ENCODE data around the gene NKX2-4.

The NKX2-4 gene

DNA sequence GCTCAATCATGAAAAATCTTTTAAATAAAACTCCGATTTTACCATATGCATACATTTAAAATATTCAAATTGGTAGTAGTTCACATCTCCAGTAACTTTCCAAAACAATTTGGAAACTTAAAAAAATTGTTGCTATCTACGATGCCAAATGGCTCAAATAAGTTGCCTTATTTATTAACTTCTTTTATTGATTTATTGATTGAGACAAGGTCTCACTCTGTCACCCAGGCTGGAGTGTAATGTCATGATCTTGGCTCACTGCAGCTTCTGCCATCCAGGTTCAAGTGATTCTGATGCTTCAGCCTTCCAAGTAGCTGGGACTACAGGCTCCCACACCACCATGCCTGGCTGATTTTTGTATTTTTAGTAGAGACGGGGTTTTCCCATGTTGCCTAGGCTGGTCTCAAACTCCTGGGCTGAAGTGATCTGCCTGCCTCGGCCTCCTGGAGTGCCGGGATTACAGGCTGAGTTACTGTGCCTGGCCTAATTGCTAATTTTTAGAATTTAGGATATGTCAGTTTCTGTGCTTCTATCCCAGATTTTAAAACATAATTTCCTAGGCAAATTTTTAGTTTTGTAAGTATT is 12.9 kb downstream of the NKX2-4 start:
- TF ChIP-seq FOXM1 (IDR thresholded peaks at IDR 0.05; ENCODE audit: borderline replicate concordance) (no peak), L3MBTL2 (conservative IDR thresholded peaks at IDR 0.05) (no peak), CTBP1 (IDR thresholded peaks at IDR 0.05; ENCODE audit: borderline replicate concordance) (no peak), TARDBP (IDR thresholded peaks at IDR 0.05) (no peak), FOXK2 (IDR thresholded peaks at IDR 0.05) (no peak), HDGF (IDR thresholded peaks at IDR 0.05; ENCODE audit: borderline replicate concordance) (no peak), NFRKB (IDR thresholded peaks at IDR 0.05) (no peak), LEF1 (IDR thresholded peaks at IDR 0.05; ENCODE audit: borderline replicate concordance) (no peak), ARNT (IDR thresholded peaks at IDR 0.05) (no peak), SUZ12 (IDR thresholded peaks at IDR 0.05) (no peak), ZNF384 (IDR thresholded peaks at IDR 0.05) (no peak), SP1 (IDR thresholded peaks at IDR 0.05) (no peak), FOXA1 (IDR thresholded peaks at IDR 0.05) (no peak), BHLHE40 (IDR thresholded peaks at IDR 0.05; ENCODE audit: borderline replicate concordance) (no peak), ELF4 (IDR thresholded peaks at IDR 0.05) (no peak)
- TF ChIP-seq, protein P1, sequence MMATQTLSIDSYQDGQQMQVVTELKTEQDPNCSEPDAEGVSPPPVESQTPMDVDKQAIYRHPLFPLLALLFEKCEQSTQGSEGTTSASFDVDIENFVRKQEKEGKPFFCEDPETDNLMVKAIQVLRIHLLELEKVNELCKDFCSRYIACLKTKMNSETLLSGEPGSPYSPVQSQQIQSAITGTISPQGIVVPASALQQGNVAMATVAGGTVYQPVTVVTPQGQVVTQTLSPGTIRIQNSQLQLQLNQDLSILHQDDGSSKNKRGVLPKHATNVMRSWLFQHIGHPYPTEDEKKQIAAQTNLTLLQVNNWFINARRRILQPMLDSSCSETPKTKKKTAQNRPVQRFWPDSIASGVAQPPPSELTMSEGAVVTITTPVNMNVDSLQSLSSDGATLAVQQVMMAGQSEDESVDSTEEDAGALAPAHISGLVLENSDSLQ (IDR thresholded peaks at IDR 0.05): no peak
- no peak for DNase-seq (ENCODE audit: extremely low spot score)
- CTCF ChIA-PET: no interaction called here
- POLR2A ChIA-PET: no interaction called here

DNA sequence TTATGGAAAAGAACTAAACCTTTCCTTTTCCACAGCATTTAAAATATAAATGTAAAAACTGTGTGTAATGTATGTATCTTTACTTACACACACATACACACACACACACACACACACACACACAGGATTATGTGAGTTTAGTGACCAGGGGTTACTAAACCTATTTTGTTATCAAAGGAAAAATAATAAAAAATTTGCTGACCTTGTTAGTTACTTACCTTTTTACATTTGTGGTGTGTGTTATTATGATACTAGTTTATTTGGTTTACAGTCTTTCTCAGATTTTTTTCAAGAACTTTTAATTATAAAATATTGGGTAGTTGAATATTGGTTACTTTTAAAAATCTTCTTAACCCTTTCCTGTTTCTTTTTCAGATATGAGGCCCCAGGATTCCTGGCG is 15.7 kb downstream of the NKX2-4 start:
- DNase-seq (ENCODE audit: extremely low spot score): no peak
- CTCF ChIA-PET: no interaction called here
- POLR2A ChIA-PET: no interaction called here
- no peak for TF ChIP-seq BHLHE40 (IDR thresholded peaks at IDR 0.05; ENCODE audit: borderline replicate concordance)
- no peak for TF ChIP-seq NFRKB (IDR thresholded peaks at IDR 0.05)
- no peak for TF ChIP-seq TARDBP (IDR thresholded peaks at IDR 0.05)
- TF ChIP-seq ELF4 (IDR thresholded peaks at IDR 0.05): no peak
- TF ChIP-seq, protein P1 (IDR thresholded peaks at IDR 0.05): no peak
- no peak for TF ChIP-seq ZNF384 (IDR thresholded peaks at IDR 0.05)
- no peak for TF ChIP-seq HDGF (IDR thresholded peaks at IDR 0.05; ENCODE audit: borderline replicate concordance)
- TF ChIP-seq ARNT (IDR thresholded peaks at IDR 0.05): no peak
- TF ChIP-seq L3MBTL2 (conservative IDR thresholded peaks at IDR 0.05): no peak
- TF ChIP-seq FOXM1 (IDR thresholded peaks at IDR 0.05; ENCODE audit: borderline replicate concordance): no peak

DNA sequence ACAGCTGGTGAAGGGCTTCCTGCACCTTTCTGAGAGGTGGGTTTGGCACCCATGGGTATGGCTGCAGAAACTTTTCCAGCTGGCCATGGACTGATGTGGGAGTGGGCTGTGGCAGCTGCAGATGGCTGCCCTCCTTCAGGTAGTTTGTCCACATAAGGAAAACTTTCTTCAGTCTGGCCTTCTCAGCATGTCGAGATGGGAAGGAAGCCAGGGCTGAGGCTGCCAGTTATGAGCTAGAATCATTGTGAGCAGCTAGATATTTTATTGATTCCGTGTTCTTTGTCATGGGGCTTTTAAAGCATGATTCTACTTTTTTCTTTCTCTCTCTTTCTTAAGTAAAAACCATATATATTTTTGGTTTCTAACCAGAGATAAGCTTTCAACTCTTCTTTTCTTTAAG is 16.6 kb downstream of the NKX2-4 start:
- TF ChIP-seq LEF1 (IDR thresholded peaks at IDR 0.05; ENCODE audit: borderline replicate concordance) (no peak), SUZ12 (IDR thresholded peaks at IDR 0.05) (no peak), NFRKB (IDR thresholded peaks at IDR 0.05) (no peak), CTBP1 (IDR thresholded peaks at IDR 0.05; ENCODE audit: borderline replicate concordance) (no peak), TARDBP (IDR thresholded peaks at IDR 0.05) (no peak), BHLHE40 (IDR thresholded peaks at IDR 0.05; ENCODE audit: borderline replicate concordance) (no peak), ELF4 (IDR thresholded peaks at IDR 0.05) (no peak), SP1 (IDR thresholded peaks at IDR 0.05) (no peak), ZNF384 (IDR thresholded peaks at IDR 0.05) (no peak), FOXM1 (IDR thresholded peaks at IDR 0.05; ENCODE audit: borderline replicate concordance) (no peak)
- ChIA-PET CTCF (no interaction called here), POLR2A (interaction anchor here (1.2 kb wide), 1 partner anchor 141 kb away, joined by 4 read pairs; no protein-coding TSS in a partner anchor)
- DNase-seq (ENCODE audit: extremely low spot score): no peak

DNA sequence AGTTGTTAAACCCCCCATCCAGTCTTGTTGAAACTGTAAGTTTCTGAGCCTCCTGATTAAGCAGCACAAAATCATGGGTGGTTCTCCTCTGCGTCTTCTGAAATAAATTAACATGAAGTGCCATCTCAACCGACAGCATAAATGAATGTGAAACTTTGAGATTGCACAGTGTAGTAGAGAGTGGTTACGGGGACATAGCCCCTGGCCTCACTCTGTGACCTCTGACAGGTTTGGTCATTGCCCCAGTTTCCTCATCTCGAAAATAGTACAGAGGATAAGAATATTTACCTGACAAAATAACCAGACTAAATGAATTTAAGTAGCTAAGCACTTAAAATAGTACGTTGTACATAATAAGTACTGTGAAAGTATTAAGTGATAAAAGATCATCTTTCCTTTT is 19.1 kb downstream of the NKX2-4 start:
- no peak for TF ChIP-seq ARNT (IDR thresholded peaks at IDR 0.05)
- no peak for TF ChIP-seq BHLHE40 (IDR thresholded peaks at IDR 0.05; ENCODE audit: borderline replicate concordance)
- TF ChIP-seq, protein P1 (IDR thresholded peaks at IDR 0.05): no peak
- no peak for TF ChIP-seq CTBP1 (IDR thresholded peaks at IDR 0.05; ENCODE audit: borderline replicate concordance)
- no peak for TF ChIP-seq LEF1 (IDR thresholded peaks at IDR 0.05; ENCODE audit: borderline replicate concordance)
- no peak for TF ChIP-seq SUZ12 (IDR thresholded peaks at IDR 0.05)
- TF ChIP-seq FOXM1 (IDR thresholded peaks at IDR 0.05; ENCODE audit: borderline replicate concordance): no peak
- no peak for TF ChIP-seq L3MBTL2 (conservative IDR thresholded peaks at IDR 0.05)
- TF ChIP-seq HDGF (IDR thresholded peaks at IDR 0.05; ENCODE audit: borderline replicate concordance): no peak
- TF ChIP-seq TARDBP (IDR thresholded peaks at IDR 0.05): no peak
- no peak for TF ChIP-seq ZNF384 (IDR thresholded peaks at IDR 0.05)
- TF ChIP-seq SP1 (IDR thresholded peaks at IDR 0.05): no peak
- TF ChIP-seq FOXK2 (IDR thresholded peaks at IDR 0.05): no peak
- TF ChIP-seq ELF4 (IDR thresholded peaks at IDR 0.05): no peak
- TF ChIP-seq NFRKB (IDR thresholded peaks at IDR 0.05): no peak
- TF ChIP-seq FOXA1 (IDR thresholded peaks at IDR 0.05): no peak
- ChIA-PET CTCF (interaction anchor here (0.6 kb wide), 1 partner anchor 106 kb away, joined by 3 read pairs; no protein-coding TSS in a partner anchor), POLR2A (no interaction called here)

DNA sequence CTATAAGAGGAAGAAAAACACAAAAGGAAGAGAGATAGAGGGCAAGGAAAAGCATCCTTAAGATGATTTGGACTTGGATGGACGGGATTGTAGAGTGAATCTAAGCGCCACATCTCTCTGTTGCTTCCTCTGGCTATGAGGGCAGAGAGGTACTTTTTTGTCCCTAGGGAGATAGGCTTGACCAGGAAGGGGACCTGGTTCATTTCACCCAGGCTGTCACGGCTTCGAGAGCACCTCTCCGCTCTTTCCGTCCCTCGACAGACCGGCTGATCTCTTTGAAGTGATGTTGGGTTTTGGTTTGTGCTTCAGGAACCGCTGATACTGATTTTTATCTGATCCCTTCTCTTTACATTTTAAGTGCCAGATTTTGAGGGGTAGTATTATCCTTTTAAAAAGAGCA is 19.6 kb downstream of the NKX2-4 start:
- no peak for DNase-seq (ENCODE audit: extremely low spot score)
- CTCF ChIA-PET: no interaction called here
- no peak for TF ChIP-seq BHLHE40 (IDR thresholded peaks at IDR 0.05; ENCODE audit: borderline replicate concordance)
- TF ChIP-seq, protein P1 (IDR thresholded peaks at IDR 0.05): no peak
- TF ChIP-seq ARNT (IDR thresholded peaks at IDR 0.05): no peak
- no peak for TF ChIP-seq CTBP1 (IDR thresholded peaks at IDR 0.05; ENCODE audit: borderline replicate concordance)
- no peak for TF ChIP-seq ZNF384 (IDR thresholded peaks at IDR 0.05)
- no peak for TF ChIP-seq LEF1 (IDR thresholded peaks at IDR 0.05; ENCODE audit: borderline replicate concordance)
- no peak for TF ChIP-seq NFRKB (IDR thresholded peaks at IDR 0.05)
- no peak for TF ChIP-seq SP1 (IDR thresholded peaks at IDR 0.05)
- TF ChIP-seq TARDBP (IDR thresholded peaks at IDR 0.05): no peak
- TF ChIP-seq FOXK2 (IDR thresholded peaks at IDR 0.05): no peak
- POLR2A ChIA-PET: no interaction called here

More for the DNA sequence above, 19.1 kb downstream of the NKX2-4 start:
- no peak for DNase-seq (ENCODE audit: extremely low spot score)
